ENCODE results near the gene DNAH10. TPM values are rescaled to one million over a fixed set of nuclear protein-coding genes. Genes with fewer than 3 reads are reported as not detected.

DNAH10 gene
- total and polyA plus RNA-seq, 10 of the 15 experiments (the other 5 are each of a cell fraction or from before 2014, with no cell fraction given) = 0.01 to 0.32 (median 0.06) TPM

DNA sequence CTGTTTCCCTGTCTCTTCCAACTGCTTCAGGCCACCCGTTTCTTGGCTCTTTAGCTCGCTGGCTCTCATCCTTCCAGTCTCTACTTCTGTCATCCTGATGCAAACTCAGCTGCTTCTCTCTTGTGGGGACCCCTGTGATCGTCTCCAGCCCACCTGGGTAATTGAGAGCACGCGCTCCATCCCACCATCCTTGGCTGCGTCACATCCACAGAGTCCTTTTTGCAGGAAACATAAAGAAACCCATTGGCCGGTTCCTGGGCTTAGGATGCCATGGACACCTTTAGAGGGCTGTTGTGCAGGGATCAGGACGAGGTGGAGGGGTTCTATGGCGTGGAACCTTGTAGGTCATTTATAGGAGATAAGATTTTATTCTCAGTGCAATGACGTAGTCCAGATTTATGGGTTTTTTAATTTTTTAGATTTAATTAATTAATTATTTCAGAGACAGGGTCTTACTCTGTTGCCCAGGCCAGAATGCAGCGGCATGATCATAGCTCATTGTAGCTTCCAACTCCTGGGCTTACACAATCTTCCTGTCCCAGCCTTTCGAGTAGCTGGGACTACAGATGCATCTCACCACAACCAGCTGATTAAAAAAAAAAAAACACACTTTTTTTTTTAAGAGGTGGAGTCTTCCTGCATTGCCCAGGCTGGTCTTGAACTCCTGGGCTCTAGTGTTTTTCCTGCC is 127.9 kb downstream of the DNAH10 start (continued):
- TF ChIP-seq, protein P1, sequence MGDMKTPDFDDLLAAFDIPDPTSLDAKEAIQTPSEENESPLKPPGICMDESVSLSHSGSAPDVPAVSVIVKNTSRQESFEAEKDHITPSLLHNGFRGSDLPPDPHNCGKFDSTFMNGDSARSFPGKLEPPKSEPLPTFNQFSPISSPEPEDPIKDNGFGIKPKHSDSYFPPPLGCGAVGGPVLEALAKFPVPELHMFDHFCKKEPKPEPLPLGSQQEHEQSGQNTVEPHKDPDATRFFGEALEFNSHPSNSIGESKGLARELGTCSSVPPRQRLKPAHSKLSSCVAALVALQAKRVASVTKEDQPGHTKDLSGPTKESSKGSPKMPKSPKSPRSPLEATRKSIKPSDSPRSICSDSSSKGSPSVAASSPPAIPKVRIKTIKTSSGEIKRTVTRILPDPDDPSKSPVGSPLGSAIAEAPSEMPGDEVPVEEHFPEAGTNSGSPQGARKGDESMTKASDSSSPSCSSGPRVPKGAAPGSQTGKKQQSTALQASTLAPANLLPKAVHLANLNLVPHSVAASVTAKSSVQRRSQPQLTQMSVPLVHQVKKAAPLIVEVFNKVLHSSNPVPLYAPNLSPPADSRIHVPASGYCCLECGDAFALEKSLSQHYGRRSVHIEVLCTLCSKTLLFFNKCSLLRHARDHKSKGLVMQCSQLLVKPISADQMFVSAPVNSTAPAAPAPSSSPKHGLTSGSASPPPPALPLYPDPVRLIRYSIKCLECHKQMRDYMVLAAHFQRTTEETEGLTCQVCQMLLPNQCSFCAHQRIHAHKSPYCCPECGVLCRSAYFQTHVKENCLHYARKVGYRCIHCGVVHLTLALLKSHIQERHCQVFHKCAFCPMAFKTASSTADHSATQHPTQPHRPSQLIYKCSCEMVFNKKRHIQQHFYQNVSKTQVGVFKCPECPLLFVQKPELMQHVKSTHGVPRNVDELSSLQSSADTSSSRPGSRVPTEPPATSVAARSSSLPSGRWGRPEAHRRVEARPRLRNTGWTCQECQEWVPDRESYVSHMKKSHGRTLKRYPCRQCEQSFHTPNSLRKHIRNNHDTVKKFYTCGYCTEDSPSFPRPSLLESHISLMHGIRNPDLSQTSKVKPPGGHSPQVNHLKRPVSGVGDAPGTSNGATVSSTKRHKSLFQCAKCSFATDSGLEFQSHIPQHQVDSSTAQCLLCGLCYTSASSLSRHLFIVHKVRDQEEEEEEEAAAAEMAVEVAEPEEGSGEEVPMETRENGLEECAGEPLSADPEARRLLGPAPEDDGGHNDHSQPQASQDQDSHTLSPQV (IDR thresholded peaks at IDR 0.05) = no peak

DNA sequence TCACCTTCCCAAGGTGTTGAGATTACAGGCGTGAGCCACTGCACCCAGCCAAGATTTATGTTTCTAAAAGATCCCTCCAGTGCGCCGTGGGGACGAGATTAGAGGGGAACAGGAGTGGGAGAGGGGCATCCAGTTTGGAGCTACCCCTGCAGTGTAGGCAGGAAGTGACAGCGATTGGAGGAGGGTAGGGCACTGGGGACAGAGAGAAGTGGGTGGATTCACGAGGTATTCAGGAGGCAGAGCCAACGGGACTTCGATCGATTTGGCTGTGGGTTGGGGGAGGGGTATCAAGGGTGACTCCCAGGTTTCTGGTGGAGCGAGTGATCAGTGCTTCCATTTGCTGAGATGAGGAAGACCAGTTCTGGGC is 128.4 kb downstream of the DNAH10 start:
- ChIA-PET SMC1A (ENCODE audit: uncharacterized antibody, unreplicated experiment) (no interaction called here), POLR2A (no interaction called here), CTCF (interaction anchor here (0.7 kb wide), 2 partner anchors 13 to 15 kb away, joined by 3 read pairs; no protein-coding TSS in a partner anchor), RAD21 (ENCODE audit: unreplicated experiment) (no interaction called here)
- H3K36me3 ChIP-seq (ENCODE audit: control insufficient read depth in 2 of 2, insufficient read depth in 2 of 2, low read length in 1 of 2) = no peaks in the 10 kb centered on the region
- no peak for DNase-seq (ENCODE audit: low read depth, low spot score)
- WGBS (ENCODE audit: insufficient coverage, insufficient replicate concordance, low lambda C conversion rate, missing lambda C conversion rate) = 41% methylated on average over 10 of the region's 10 CpGs
- intact Hi-C loops (cut with micrococcal nuclease; ENCODE audit: unreplicated experiment) (no loop called here), in situ Hi-C loops (cut with MboI) (no loop called here)
- H3K27me3 ChIP-seq (replicated peaks in 1 of 2; ENCODE audit: control insufficient read depth in 2 of 2, insufficient read depth in 2 of 2, low read length in 1 of 2) = no peaks in the 10 kb centered on the region; a peak in 1 of 4 replicates
- H2AFZ ChIP-seq (ENCODE audit: control insufficient read depth, low read depth, low read length) = no peak overlapping the region
- H4K20me1 ChIP-seq (ENCODE audit: control insufficient read depth, insufficient read depth) = no peaks in the 10 kb centered on the region
- H3K4me1 ChIP-seq (ENCODE audit: control insufficient read depth, insufficient read depth, low read length) = no peaks in the 10 kb centered on the region
- H3K79me2 ChIP-seq (ENCODE audit: control insufficient read depth, insufficient read depth, low read length) = no peaks in the 10 kb centered on the region
- H3K9ac ChIP-seq (ENCODE audit: control insufficient read depth, insufficient read depth, low read length) = no peak overlapping the region
- no peak for FAIRE-seq
- no peak overlapping the region for H3K4me3 ChIP-seq
- no TSS peak for BruUV-seq (replicated peaks)
- H3K9me3 ChIP-seq (replicated peaks; ENCODE audit: control insufficient read depth, insufficient read depth, low read length) = no peaks in the 10 kb centered on the region
- no peak overlapping the region for H3K27ac ChIP-seq (ENCODE audit: control insufficient read depth, insufficient read depth)
- ATAC-seq = no peak
- H3K4me2 ChIP-seq (ENCODE audit: control insufficient read depth, insufficient read depth) = no peak overlapping the region
- TF ChIP-seq, protein P2, sequence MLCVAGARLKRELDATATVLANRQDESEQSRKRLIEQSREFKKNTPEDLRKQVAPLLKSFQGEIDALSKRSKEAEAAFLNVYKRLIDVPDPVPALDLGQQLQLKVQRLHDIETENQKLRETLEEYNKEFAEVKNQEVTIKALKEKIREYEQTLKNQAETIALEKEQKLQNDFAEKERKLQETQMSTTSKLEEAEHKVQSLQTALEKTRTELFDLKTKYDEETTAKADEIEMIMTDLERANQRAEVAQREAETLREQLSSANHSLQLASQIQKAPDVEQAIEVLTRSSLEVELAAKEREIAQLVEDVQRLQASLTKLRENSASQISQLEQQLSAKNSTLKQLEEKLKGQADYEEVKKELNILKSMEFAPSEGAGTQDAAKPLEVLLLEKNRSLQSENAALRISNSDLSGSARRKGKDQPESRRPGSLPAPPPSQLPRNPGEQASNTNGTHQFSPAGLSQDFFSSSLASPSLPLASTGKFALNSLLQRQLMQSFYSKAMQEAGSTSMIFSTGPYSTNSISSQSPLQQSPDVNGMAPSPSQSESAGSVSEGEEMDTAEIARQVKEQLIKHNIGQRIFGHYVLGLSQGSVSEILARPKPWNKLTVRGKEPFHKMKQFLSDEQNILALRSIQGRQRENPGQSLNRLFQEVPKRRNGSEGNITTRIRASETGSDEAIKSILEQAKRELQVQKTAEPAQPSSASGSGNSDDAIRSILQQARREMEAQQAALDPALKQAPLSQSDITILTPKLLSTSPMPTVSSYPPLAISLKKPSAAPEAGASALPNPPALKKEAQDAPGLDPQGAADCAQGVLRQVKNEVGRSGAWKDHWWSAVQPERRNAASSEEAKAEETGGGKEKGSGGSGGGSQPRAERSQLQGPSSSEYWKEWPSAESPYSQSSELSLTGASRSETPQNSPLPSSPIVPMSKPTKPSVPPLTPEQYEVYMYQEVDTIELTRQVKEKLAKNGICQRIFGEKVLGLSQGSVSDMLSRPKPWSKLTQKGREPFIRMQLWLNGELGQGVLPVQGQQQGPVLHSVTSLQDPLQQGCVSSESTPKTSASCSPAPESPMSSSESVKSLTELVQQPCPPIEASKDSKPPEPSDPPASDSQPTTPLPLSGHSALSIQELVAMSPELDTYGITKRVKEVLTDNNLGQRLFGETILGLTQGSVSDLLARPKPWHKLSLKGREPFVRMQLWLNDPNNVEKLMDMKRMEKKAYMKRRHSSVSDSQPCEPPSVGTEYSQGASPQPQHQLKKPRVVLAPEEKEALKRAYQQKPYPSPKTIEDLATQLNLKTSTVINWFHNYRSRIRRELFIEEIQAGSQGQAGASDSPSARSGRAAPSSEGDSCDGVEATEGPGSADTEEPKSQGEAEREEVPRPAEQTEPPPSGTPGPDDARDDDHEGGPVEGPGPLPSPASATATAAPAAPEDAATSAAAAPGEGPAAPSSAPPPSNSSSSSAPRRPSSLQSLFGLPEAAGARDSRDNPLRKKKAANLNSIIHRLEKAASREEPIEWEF (IDR thresholded peaks at IDR 0.05; ENCODE audit: insufficient replicate concordance, low read depth, low read length) = no peak
- TF ChIP-seq, protein P3, sequence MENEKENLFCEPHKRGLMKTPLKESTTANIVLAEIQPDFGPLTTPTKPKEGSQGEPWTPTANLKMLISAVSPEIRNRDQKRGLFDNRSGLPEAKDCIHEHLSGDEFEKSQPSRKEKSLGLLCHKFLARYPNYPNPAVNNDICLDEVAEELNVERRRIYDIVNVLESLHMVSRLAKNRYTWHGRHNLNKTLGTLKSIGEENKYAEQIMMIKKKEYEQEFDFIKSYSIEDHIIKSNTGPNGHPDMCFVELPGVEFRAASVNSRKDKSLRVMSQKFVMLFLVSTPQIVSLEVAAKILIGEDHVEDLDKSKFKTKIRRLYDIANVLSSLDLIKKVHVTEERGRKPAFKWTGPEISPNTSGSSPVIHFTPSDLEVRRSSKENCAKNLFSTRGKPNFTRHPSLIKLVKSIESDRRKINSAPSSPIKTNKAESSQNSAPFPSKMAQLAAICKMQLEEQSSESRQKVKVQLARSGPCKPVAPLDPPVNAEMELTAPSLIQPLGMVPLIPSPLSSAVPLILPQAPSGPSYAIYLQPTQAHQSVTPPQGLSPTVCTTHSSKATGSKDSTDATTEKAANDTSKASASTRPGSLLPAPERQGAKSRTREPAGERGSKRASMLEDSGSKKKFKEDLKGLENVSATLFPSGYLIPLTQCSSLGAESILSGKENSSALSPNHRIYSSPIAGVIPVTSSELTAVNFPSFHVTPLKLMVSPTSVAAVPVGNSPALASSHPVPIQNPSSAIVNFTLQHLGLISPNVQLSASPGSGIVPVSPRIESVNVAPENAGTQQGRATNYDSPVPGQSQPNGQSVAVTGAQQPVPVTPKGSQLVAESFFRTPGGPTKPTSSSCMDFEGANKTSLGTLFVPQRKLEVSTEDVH (IDR thresholded peaks at IDR 0.05; ENCODE audit: low read depth, partially characterized antibody) = no peak
- no peak for TF ChIP-seq SREBF1 (IDR thresholded peaks at IDR 0.05; ENCODE audit: low read length)
- TF ChIP-seq ASH2L (IDR thresholded peaks at IDR 0.05; ENCODE audit: borderline replicate concordance, low read depth) = no peak
- no peak for TF ChIP-seq MTA3 (IDR thresholded peaks at IDR 0.05; ENCODE audit: borderline replicate concordance, low read length)
- TF ChIP-seq CEBPB (IDR thresholded peaks at IDR 0.05; ENCODE audit: borderline replicate concordance in 1 of 2, low read depth in 2 of 2, low read length in 2 of 2) = no peak
- no peak for TF ChIP-seq LARP7 (IDR thresholded peaks at IDR 0.05)
- no peak for TF ChIP-seq IRF4 (IDR thresholded peaks at IDR 0.05; ENCODE audit: low read depth, low read length)
- TF ChIP-seq NFYA (IDR thresholded peaks at IDR 0.05; ENCODE audit: borderline replicate concordance, low read depth, low read length) = no peak
